AG08395 (cell line): ENCODE results near the gene UTS2R.
"Not testable (repeated sequence)": the region's sequence is repeated elsewhere in the genome, so short reads cannot be mapped to it uniquely, and the experiment has no call there.

ENCODE experiments used
- DNase-seq: peaks from one replicate; pipeline ENCODE4 v3.0.0; 2012; ENCODE audit warnings: mixed read lengths, low spot score

Gene UTS2R

GRCh38 chr17:82375359-82376041 lies 3.9 kb downstream of the UTS2R start:
- no peak for DNase-seq

DNA sequence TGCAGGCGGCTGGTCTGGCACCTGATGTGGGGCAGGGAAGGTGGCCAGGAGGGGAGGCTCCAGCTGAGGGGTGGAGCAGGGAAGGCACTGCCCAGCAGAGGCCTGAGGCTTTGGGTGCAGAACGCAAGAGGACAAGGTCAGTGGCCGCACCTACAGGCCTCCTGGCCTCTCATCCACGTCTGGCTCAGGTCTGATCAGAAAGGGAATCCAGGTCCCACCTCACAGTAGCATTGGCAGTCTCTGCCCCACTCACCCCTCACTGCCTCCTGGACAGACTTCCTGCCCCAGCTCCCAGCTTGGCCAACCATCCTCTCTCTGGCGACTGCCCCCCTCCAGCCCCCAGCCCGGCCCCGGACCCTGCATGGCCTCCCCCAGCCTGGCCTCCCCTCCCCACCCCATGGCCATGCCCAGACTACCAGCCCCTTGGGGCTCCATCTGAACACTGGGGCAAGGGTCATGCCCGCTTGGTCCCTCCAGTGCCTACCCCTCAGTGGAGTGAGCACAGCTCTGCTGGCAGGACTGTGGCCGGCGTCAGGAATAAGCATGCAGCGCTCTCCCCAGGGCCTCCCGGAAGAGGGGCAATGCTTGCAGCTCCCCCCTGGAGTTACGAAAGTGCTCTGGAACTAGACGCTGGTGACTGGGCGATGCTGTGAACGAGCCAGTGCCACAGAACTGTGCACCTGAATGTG lies 4.6 kb downstream of the UTS2R start:
- DNase-seq, result no peak

DNA sequence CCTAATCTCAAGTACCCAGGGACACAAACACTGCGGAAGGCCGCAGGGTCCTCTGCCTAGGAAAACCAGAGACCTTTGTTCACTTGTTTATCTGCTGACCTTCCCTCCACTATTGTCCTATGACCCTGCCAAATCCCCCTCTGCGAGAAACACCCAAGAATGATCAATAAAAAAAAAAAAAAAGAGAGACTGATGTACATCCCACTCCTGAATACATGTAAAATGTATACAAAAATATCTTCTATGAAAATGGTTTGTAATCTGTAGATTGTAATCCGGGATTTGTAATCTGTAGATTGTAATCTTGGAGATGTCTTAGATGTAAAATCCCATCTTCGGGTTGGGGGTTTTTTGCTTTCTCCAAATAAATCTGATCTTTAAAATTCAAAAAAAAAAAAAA lies 5.7 kb downstream of the UTS2R start:
- not testable (repeated sequence) for DNase-seq

GRCh38 chr17:82377924-82378740 lies 6.6 kb downstream of the UTS2R start:
- no peak for DNase-seq

DNA sequence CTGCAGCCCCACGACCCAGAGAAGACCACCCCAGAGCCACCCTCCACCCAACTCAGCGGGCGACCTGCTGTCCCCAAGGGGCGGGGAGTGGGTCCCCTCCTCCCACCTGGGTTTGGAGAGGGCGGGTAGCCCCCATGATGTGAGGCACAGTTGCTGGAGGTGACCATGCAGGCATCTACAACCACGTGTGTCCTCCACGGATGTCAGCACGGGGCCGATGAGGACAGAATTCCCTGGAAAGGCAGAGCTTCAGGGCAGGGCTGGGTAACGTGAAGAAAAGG lies 7.1 kb downstream of the UTS2R start:
- DNase-seq, result no peak

- peak; percentile 36 for DNase-seq
Measured at GRCh38 chr17:82380860-82381702, 9.5 kb downstream of the UTS2R start.

GRCh38 chr17:82381703-82382009 lies 10.1 kb downstream of the UTS2R start:
- DNase-seq, result not testable (repeated sequence)

- DNase-seq, result not testable (repeated sequence)
Measured at GRCh38 chr17:82382220-82382932, 10.8 kb downstream of the UTS2R start.

GRCh38 chr17:82382933-82383255 lies 11.3 kb downstream of the UTS2R start:
- no peak for DNase-seq

DNA sequence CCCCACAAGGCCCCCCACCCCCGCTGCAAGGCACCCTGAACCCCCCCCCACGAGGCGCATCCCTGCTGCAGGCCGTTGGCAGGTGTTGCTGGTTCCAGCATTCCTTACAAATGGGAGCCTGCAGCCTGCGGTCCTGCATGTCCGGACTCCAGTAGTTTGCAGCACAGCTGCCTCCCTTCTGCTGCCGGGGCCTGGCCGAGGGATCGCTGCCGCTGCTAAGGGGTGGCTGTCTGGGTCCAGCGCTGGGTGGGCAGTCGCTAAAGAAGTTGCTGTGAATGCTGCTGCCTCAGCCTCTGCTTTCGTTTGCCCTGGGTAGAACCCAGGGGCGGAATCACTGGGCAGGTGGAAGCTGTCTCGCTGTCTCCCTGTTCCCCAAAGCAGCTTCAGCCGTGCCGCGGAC lies 11.8 kb downstream of the UTS2R start:
- no peak for DNase-seq

DNA sequence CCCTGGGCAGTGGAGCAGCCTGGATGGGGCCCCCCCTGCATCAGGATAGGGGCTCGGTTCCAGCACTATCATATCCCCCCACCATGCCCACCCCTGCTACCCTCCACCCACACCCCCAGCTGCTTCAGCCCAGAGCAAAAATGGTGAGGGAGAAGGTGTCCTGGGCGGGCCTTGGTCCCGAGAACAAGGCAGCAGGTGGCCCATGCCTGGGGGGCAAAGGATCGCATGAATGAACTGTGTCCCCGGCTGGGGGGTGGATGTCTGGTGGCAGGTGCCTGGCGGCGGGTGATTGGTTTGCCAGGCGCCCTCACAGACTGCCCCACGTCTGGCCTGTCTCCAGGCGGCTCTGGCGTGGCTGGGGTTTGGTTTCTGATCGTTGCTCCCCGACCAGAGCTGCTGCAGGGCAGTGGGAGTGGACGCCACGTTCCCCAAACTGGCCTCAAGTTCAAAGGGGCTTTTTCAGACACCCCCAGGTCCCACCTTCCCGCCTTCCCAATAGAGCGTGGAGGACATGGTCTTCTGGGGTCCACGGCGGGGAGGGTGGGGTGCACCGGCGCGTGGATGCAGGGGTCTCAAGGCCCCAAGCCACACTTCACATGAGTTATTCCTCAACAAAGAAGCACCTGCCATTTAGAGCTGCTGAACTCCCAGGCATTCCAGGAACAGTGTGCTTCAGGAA lies 12.6 kb downstream of the UTS2R start:
- no peak for DNase-seq

DNA sequence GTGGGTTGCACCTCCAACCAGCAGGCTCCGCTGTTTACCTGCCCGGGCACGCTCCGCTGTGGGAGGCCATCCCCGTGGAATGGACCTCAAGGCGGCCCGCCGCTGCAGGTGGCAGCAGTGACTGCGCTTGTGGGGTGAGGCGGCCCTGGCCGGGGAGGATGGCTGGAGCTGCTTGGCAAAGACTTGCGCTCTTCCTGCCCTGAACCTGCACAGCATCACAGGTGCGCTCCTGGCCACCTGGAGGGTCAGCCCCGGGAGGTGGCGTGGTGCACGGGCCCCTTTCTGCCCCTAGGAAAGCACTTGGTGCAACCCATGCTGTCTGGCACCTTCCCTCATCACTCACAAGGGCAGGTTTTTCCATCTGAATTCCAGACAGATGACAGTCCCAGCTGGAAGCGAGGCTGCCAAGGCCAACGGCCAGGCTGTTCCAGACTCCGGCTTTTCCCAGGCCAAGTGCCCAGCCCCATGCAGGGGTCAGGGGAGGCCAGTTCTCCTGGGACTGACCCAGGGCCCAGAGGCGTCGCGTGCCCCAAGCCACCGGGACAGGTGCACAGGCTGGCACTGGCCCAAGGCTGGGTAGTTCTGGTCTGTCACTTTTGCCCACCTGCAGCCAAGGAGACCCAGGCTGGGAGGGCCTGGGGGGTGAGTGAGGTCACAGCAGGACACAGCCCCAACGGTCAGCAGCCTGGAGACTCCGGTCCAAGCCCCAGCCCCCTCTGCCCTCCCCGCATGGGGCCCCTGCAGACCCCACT lies 13.3 kb downstream of the UTS2R start:
- DNase-seq, result peak; percentile 66

DNA sequence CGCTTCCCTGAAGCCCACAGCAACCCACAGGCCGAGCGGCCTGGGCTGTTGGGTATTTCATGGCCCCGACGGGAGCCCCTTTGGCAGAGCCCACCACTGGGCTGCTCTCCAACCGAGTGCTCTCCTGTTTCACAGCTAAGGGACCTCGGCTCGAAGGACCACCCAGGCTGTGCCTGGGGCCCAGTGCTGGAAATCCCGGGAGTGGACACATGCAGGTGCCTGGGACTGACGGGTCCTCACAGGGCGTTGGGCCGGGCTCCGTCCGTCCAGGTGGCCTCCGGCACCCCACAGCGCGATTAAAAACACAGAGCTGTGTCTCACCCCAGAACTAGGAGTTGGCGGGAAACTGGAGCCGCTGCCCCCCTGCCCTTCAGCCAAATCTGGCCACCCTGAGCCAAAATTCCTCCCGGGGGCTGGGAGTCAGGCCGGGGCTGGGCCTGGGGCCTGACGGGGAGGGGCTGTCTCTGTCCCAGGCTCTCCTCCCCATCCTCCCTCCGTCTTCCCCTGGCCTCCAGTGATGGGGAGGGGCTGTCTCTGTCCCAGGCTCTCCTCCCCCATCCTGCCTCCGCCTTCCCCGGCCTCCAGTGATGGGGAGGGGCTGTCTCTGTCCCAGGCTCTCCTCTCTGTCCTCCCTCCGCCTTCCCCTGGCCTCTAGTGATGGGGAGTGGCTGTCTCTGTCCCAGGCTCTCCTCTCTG lies 14.1 kb downstream of the UTS2R start:
- DNase-seq, result no peak

- no peak for DNase-seq
Measured at GRCh38 chr17:82386255-82386831, 14.8 kb downstream of the UTS2R start.

- no peak for DNase-seq
Measured at GRCh38 chr17:82386881-82387704, 15.5 kb downstream of the UTS2R start.

DNA sequence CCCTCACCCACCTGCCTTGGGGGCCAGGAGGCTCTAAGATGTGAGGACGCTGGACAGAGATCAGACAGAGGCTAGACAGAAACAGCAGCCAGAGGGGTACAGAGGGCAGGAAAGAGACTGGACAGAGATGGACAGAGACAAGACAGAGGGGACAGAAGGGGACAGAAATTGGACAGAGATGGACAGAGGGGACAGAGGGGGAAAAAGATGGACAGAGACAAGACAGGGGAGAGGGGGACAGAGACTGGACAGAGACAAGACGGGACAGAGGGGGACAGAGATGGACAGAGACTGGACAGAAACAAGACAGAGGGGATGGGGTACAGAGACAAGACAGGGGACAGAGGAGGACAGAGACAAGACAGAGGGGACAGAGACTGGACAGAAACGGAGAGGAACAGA lies 16.1 kb downstream of the UTS2R start:
- DNase-seq, result no peak

DNA sequence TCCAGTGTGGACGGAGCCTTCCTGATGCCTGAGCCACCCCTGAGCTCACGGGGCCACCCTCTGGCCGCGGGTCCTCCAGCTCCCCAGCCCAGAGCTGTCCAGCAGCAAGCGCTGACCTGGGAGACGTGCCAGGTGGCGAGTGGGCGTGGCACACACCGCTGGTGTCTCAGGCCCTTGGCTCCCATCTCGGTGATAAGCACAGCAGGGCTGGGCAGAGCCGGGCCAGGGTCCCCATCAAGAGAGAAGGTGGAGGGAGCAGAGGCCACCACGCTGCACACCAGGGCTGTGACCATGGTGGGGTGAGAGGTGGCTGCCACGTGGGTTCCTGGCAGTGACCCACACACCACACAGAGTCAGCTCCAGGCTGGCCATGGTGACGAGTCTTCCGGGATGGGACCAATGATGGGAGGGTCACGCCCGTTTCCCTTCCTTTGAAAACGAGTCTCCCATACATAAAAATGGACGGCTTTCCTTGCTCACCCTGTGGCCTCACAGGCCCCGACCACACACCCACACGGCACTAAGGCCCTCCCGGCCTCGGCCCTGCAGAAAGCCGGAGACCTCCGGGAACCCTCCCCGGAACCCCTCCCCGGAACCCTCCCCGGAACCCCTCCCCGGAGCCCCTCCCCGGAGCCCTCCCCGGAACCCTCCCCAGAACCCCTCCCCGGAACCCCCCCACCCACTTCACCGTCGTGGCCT lies 16.8 kb downstream of the UTS2R start:
- peak; percentile 49 for DNase-seq

DNA sequence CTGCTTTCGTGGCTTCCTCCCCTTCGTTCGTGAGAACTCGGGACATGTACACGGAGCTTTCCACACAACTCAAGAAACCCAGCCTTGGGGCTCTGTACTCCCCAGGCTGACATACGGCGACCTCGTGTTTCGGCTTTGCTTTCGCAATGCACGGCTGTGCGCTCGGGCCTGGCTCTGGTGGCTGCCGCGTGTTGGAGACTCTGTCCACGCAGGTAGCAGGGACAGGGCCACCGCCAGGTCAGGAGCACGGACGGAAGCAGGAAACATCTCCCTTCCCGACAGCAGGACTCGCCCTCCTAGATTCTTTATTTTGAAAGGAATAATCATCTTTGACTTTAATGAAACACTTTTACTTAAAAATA lies 17.3 kb downstream of the UTS2R start:
- no peak for DNase-seq
